CD4-positive, alpha-beta T cell treated with Interleukin-12 subunit alpha and Interleukin-12 subunit beta, for 1 hour (primary cell): ENCODE results near the gene SLC16A12.

ENCODE experiments used
- DNase-seq: peaks from one replicate; pipeline ENCODE4 v3.0.0-alpha.2; 2020

The SLC16A12 gene

DNA sequence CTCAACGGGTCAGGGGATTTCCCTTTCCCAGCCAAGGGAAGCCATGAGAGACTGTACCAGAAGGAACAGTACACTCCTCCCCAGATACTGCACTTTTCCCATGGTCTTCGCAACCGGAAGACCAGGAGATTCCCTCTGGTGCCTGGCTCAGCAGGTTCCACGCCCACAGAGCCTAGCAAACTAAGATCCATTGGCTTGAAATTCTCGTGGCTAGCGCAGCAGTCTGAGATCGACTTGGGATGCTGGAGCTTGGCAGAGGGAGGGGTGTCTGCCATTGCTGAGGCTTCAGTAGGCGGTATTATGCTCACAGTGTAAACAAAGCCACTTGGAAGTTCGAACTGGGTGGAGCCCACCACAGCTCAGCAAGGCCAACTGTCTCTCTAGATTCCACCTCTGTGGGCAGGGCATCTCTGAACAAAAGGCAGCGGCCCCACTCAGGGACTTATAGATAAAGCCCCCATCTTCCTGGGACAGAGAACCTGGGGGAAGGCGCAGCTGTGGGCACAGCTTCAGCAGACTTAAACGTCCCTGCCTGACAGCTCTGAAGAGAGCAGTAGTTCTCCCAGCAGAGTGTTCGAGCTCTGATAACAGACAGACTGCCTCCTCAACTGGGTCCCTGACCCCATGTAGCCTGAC is 29.6 kb downstream of the SLC16A12 start:
- DNase-seq: no peak

GRCh38 chr10:89504691-89505090 is 30.7 kb downstream of the SLC16A12 start:
- DNase-seq: no peak

GRCh38 chr10:89503652-89504370 is 31.6 kb downstream of the SLC16A12 start:
- no peak for DNase-seq

- no peak for DNase-seq
Observed at GRCh38 chr10:89503151-89503550, 32.2 kb downstream of the SLC16A12 start.

GRCh38 chr10:89502549-89502948 is 32.8 kb downstream of the SLC16A12 start:
- no peak for DNase-seq

GRCh38 chr10:89494575-89494974 is 40.8 kb downstream of the SLC16A12 start:
- DNase-seq: no peak

DNA sequence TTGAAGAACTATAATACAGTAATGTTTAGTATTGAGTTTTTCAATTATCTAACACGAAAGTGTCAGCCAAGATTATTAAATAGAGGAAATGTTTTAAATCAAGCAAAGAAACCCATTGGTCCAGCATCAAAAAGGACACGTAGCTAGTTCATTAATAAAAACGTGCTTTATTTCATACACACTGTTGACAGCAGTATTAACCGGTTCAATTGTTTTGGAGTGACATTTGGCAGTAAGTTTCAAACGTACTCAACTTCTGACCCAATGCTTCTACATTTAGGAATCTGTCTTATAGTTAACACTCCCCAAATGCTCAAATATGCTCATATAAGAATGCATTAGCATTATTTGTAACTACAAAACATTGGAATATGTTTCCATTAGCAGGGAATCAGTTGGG is 41.3 kb downstream of the SLC16A12 start:
- no peak for DNase-seq

DNA sequence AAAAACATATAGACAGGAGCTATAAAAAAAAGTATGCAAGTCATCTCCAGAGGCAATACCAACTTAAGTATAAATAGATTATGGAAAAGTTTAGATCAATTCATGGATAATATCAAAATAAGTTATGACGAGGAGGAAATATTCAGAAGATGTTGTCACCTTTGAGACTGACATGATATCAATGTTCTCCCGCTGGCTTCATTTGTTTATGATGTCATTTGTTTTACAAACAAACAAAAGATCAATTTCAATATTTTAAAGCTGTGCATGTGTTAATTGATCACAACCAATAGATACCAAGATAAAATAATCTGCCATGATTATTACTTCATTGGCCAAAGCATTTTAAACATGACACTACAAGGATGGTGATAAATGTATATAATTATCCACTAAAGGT is 43.5 kb downstream of the SLC16A12 start:
- DNase-seq: no peak

DNA sequence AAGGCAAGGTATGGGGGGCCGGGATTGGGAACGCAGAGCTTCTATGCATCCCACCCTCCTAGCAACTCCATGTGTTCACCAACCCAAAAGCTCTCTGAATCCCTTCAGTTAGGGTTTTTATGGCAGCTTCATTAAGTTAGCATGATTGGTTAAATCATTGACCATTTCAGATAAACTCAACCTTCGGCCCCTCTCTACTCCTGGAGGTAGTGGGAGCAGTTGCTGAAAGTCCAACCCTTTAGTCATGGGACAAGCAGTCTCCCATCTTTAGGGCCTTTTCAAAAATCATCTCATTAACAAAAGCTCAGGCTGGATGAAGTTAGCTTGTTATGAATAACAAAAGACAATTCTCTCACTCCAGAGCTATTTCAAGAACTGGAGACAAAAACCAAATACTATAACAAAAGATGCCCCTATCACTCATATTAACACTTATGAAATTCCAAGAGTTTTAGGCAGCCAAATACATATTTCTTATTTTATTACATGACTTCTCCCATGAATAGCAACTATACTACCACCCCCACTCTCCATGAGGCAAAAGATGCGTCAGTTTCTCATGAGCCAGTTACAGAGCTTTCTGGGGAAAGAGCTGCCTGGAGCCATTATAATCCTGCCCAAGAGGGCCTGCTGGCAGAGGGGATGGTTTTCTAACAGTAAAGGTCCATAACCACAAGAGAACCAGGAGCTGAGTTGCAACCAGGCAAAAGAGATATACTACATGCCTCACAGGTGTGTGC is 44.6 kb downstream of the SLC16A12 start:
- no peak for DNase-seq

DNA sequence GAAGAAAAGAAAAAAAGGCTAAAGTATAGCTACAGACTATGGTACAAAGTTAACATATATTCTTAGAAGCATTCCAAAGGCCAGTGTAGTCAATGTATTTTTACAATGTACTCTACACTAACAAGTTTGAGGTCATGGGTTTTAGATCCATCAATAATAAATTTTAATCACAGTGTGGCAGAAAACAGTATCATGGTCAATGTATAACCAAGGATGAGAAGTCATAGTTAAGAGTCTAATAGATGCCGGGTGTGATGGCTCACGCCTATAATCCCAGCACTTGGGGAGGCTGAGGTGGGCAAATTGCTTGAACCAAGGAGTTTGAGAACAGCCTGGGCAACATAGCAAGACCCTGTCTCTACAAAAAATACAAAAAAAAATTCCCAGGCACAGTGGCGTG is 53.1 kb downstream of the SLC16A12 start:
- no peak for DNase-seq

GRCh38 chr10:89481662-89482061 is 53.7 kb downstream of the SLC16A12 start:
- DNase-seq: no peak

GRCh38 chr10:89479771-89480446 is 55.5 kb downstream of the SLC16A12 start:
- no peak for DNase-seq

- DNase-seq: no peak
Observed at GRCh38 chr10:89478739-89479654, 56.4 kb downstream of the SLC16A12 start.

DNA sequence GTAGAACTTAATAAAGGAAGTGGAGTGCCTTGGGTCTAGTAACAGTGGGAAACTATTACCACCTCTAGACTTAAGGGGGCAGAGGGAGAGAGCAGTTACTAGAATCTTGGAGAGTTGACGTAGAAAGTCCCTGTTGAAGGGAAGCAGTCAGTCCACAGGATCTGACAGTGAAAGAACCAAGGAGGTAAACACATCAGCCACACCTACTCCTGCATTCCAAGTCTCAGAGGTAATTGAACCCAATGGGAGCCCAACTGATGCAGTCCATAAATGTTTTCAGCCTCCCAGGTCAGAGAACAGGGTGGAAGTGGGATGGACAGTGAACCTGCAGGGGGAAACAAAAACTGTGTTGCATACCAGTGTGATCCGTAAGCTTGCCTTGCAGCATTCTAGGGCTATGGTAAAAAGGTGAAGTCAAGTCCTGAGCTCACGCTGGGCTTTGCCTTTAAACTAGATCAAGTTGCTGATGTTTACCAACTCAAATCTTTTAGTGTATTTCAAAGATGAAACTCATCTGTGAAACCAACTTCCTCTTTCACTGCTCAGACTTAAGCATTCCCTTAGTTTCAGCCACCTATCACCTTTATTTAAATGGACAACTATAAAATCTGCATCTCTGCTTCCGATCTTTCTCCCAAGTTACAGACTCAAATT is 57.2 kb downstream of the SLC16A12 start:
- no peak for DNase-seq

DNA sequence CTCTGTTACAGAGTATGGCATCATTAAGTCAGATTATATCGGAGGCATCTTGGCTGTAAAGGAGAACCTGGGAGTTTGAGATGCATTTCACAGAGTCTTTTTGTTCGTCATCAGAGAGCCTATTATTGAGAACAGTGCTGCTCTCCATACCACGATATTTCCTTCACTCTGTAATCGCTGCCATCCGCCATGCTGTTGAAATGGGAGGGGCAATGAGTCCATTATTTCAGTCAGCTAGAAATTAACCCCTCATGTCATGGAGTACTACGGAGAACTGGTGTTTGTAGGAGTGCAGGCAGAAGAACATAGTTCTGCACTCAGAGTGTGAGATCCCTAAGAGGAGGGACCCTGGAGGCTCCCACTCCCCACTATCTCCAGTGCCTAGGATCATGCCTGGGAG is 59.2 kb downstream of the SLC16A12 start:
- no peak for DNase-seq

DNA sequence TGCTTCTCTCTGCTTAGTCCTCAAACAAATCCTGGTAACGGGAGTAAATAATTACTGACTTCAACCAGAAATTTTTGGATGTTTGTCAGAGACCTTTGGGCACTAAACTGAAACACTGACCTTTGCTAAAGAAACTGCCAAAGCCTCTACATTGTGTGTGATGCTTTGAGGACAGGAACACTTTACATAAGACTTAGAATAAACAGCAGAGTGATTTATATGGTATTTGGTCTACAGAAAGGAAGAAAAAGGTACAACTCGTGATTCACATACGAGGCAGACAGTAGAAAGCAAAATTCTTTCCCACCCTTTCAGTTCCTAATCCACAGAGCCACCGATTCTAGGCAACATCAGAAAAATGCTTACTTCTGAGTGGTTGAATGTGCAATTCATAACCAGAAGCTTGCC is 59.8 kb downstream of the SLC16A12 start:
- no peak for DNase-seq

DNA sequence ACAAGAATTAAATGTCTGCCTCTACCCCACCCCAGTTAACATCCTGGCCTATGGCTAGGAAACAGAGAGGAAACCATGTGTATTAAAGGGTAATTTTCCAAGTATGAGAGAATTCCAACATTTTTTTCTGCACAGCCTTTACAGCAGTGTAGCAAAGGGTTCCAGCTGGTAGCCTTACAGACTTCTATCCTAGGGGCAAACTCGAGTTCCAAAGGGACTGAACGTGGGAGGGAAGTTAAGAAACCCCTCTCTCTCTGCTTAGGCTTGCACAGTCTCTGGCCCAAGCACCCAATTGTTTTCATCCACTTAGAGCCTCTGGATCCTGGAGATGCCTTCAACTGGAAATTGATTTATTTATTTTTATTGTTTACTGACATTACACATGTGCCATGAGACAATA is 60.3 kb downstream of the SLC16A12 start:
- DNase-seq: no peak

GRCh38 chr10:89474452-89474851 is 60.9 kb downstream of the SLC16A12 start:
- DNase-seq: no peak

- no peak for DNase-seq
Observed at GRCh38 chr10:89471110-89471809, 64.1 kb downstream of the SLC16A12 start.

GRCh38 chr10:89470628-89471027 is 64.8 kb downstream of the SLC16A12 start:
- DNase-seq: no peak

DNA sequence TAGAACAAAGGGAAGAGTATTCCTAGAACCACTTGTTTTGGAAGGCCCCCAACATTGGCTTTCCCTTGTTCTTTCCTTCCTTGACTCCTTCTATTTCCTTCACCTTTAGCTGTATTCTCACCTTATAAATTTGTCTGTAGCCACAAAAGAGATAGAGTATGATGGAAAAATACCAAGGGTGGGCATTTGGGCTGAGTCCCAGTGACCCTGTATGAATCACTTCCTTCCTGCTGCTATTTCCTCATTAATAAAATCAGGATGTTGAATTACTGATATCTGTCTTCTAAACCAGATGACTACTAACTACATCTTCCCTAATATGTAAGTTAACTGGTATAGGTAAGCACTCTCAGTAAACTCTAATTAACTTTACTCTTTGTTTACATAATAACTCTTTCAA is 65.9 kb downstream of the SLC16A12 start:
- DNase-seq: no peak
